Immature natural killer cell (primary cell): ENCODE results near the gene CACNG4. TPM values are rescaled to one million over a fixed set of nuclear protein-coding genes. Genes with fewer than 3 reads are reported as not detected.

Experiments used
- DNase-seq, 3 donors: peaks; one replicate each; pipeline ENCODE4 v3.0.0; 2022; ENCODE audit warnings: mixed read lengths in 1 of 3
- H3K27ac Mint-ChIP-seq, 6 donors: one replicate each; pipeline ENCODE4 v1.8.0; 2020; ENCODE audit warnings: mixed read lengths in 6 of 6, mild to moderate bottlenecking in 5 of 6, inconsistent platforms in 4 of 6, moderate library complexity in 3 of 6
- H3K27me3 Mint-ChIP-seq, 3 donors: one replicate each; pipeline ENCODE4 v1.8.0; 2020 to 2021; ENCODE audit warnings: low read depth in 3 of 3, mild to moderate bottlenecking in 3 of 3, mixed read lengths in 3 of 3, moderate library complexity in 3 of 3, inconsistent platforms in 1 of 3
- H3K36me3 Mint-ChIP-seq, 3 donors: one replicate each; pipeline ENCODE4 v1.8.0; 2020; ENCODE audit warnings: mixed read lengths in 3 of 3, inconsistent platforms in 2 of 3, mild to moderate bottlenecking in 2 of 3
- H3K4me1 Mint-ChIP-seq, 2 donors: one replicate each; pipeline ENCODE4 v1.8.0; 2020; ENCODE audit warnings: inconsistent platforms in 2 of 2, mild to moderate bottlenecking in 2 of 2, mixed read lengths in 2 of 2, moderate library complexity in 1 of 2
- H3K4me3 Mint-ChIP-seq, 5 donors: one replicate each; pipeline ENCODE4 v1.8.0; 2020; ENCODE audit warnings: mild to moderate bottlenecking in 5 of 5, mixed read lengths in 5 of 5, inconsistent platforms in 3 of 5, moderate library complexity in 3 of 5
- H3K9me3 Mint-ChIP-seq, 6 donors: one replicate each; pipeline ENCODE4 v1.8.0; 2020; ENCODE audit warnings: mild to moderate bottlenecking in 6 of 6, mixed read lengths in 6 of 6, inconsistent platforms in 4 of 6, moderate library complexity in 3 of 6
- polyA plus RNA-seq, 3 donors: library from polyadenylated mRNA; unstranded; fragments of 300-500 nt; fragmentation: Illumina TruSeq; gene quantifications; one replicate each; pipeline ENCODE4 v1.2.3, GENCODE V29; 2021

CACNG4 gene
- polyA plus RNA-seq, 3 donors from 2014 or later = not detected

- Mint-ChIP-seq H3K27ac (no peak overlapping the region), H3K9me3 (no peaks in the 10 kb centered on the region), H3K4me1 (no peaks in the 10 kb centered on the region), H3K4me3 (no peak overlapping the region), H3K36me3 (no peaks in the 10 kb centered on the region), H3K27me3 (peaks cover 0 to 20% (median 4%) of the 10 kb centered on the region in 3 donors)
- no peak for DNase-seq
These were observed 15.0 kb upstream of the CACNG4 start for GRCh38 chr17:66949501-66949900.

GRCh38 chr17:66950325-66950724, 14.2 kb upstream of the CACNG4 start:
- DNase-seq = no peak
- no peaks in the 10 kb centered on the region for H3K9me3 Mint-ChIP-seq
- H3K36me3 Mint-ChIP-seq = no peaks in the 10 kb centered on the region
- H3K4me1 Mint-ChIP-seq = no peaks in the 10 kb centered on the region
- H3K27me3 Mint-ChIP-seq = peaks cover 0 to 17% (median 4%) of the 10 kb centered on the region in 3 donors
- no peak overlapping the region for H3K27ac Mint-ChIP-seq
- no peak overlapping the region for H3K4me3 Mint-ChIP-seq

GRCh38 chr17:66950886-66951604, 13.5 kb upstream of the CACNG4 start:
- H3K4me1 Mint-ChIP-seq = no peaks in the 10 kb centered on the region
- no peaks in the 10 kb centered on the region for H3K9me3 Mint-ChIP-seq
- no peak overlapping the region for H3K27ac Mint-ChIP-seq
- H3K4me3 Mint-ChIP-seq = no peak overlapping the region
- DNase-seq = no peak
- H3K27me3 Mint-ChIP-seq = peaks cover 0 to 10% (median 1%) of the 10 kb centered on the region in 3 donors
- H3K36me3 Mint-ChIP-seq = no peaks in the 10 kb centered on the region

DNA sequence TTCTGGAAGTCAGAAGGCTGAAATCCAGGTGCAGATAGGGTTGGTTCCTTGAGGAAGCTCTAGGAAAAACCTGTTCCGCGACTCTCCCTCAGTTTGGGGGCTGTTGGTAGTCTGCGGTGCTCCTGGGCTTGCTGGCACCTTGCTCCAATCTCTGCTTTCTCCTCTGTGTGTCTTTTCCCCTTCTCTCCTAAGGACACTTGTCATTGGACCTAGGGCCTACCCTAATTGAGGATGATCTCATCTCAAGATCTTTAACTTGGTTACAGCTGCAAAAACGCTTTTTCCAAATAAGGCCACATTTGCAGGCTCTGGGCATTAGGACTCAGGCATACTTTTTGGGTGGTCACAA, 12.9 kb upstream of the CACNG4 start:
- Mint-ChIP-seq H3K4me1 (no peaks in the 10 kb centered on the region), H3K9me3 (no peaks in the 10 kb centered on the region), H3K4me3 (no peak overlapping the region), H3K27ac (no peak overlapping the region), H3K27me3 (peaks cover 0 to 10% (median 1%) of the 10 kb centered on the region in 3 donors), H3K36me3 (no peaks in the 10 kb centered on the region)
- DNase-seq = no peak

DNA sequence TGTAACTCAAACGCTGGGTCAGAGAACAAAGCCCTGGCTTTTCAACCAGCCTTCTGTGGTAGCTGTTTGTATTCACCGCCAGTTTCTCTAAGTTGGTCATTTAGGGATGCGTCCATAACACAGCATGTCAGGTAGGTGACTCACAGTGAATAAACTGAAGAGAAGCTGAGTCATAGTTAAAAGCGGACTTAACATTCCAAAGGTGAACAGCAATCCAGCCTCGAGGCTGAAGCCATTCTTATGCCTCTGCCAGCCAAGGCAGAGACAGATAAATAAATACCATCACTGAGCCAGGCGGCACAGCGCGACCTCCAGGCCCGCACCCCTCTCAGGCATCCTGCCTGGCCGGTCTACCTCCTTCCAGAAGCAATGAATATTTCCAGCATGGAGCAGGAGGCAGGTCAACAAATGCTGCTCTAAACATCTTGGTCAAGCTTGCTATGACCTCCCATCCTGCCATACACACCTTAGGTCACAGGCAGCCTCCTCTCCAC, 12.4 kb upstream of the CACNG4 start:
- Mint-ChIP-seq H3K27ac (no peak overlapping the region), H3K4me3 (no peak overlapping the region), H3K36me3 (no peaks in the 10 kb centered on the region), H3K9me3 (no peaks in the 10 kb centered on the region), H3K4me1 (no peaks in the 10 kb centered on the region), H3K27me3 (peaks cover 0 to 7% (median 0%) of the 10 kb centered on the region in 3 donors)
- no peak for DNase-seq

DNA sequence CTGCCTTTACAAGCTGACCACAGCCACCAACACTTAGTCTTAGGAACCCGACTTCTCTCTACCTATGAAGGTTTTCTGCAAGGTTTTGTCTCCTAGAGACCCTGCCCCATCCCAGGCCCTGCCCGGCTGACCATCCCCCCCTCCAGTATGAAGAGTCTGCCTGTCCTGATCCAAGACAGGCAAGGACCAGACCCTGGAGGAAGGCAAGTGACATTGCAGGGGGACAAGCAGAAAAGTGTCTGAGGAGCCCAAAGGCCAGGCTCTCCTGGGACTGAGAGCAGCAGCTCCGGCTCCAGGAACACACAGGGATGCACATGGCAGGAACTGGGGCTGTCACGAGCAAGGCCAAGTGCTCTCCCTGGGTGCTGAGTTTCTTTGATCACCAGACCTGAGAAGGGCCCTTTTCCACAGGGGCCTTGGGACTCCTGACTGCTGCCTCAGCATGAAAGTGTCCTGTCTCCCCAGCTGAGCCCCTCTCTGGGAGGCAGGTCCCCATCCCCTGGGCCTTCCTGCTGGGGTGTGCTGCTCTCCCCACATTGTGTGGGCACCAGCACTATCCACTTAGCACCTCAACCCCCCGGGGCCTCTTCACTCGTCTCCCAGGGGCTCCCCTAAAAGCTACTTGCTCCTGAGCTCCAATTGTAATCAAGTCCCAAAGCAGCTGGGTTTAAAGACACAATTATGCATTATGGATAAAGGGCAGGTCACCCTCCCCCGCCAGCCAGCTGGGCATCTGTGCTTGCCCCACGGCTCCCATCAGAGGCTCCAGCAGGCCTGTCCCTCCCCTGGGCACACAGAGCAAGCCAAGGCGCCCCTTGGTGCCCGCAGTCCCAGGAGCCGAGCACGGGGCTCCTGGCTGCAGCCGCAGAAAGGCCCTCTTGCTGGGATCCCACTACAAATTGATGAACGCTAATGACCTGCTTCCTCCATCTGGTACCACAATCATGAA, 11.6 kb upstream of the CACNG4 start:
- Mint-ChIP-seq H3K4me3 (no peak overlapping the region), H3K27ac (no peak overlapping the region), H3K4me1 (no peaks in the 10 kb centered on the region), H3K27me3 (peaks cover 0 to 6% (median 0%) of the 10 kb centered on the region in 3 donors), H3K36me3 (no peaks in the 10 kb centered on the region), H3K9me3 (no peaks in the 10 kb centered on the region)
- DNase-seq = no peak

DNA sequence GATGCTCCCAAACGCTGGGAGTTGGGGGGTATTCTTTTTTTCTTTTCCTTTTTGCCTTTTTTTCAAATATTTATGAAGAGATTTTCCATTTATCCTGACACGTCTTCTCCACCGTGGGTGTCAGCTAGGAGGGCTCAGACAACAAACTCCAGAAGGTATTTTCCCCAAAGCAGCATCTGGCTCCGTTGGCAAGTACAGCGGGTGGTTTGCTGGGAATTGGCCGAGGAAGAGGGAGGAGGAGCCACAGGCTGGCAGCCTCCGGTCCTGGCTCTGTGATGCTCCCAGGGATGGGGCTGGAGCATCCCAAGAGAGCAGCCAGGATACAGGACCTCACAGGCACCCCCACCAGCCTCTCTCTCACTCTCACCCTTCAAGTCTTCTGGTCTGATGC, 10.9 kb upstream of the CACNG4 start:
- H3K27me3 Mint-ChIP-seq = peaks cover 0 to 7% (median 0%) of the 10 kb centered on the region in 3 donors
- no peak overlapping the region for H3K27ac Mint-ChIP-seq
- no peaks in the 10 kb centered on the region for H3K36me3 Mint-ChIP-seq
- H3K4me1 Mint-ChIP-seq = no peaks in the 10 kb centered on the region
- no peak for DNase-seq
- H3K9me3 Mint-ChIP-seq = no peaks in the 10 kb centered on the region
- H3K4me3 Mint-ChIP-seq = no peak overlapping the region

GRCh38 chr17:66954632-66955031, 9.9 kb upstream of the CACNG4 start:
- no peaks in the 10 kb centered on the region for H3K9me3 Mint-ChIP-seq
- peaks cover 0 to 4% (median 0%) of the 10 kb centered on the region in 3 donors for H3K27me3 Mint-ChIP-seq
- no peak for DNase-seq
- no peak overlapping the region for H3K27ac Mint-ChIP-seq
- no peak overlapping the region for H3K4me3 Mint-ChIP-seq
- H3K4me1 Mint-ChIP-seq = no peaks in the 10 kb centered on the region
- H3K36me3 Mint-ChIP-seq = no peaks in the 10 kb centered on the region

DNA sequence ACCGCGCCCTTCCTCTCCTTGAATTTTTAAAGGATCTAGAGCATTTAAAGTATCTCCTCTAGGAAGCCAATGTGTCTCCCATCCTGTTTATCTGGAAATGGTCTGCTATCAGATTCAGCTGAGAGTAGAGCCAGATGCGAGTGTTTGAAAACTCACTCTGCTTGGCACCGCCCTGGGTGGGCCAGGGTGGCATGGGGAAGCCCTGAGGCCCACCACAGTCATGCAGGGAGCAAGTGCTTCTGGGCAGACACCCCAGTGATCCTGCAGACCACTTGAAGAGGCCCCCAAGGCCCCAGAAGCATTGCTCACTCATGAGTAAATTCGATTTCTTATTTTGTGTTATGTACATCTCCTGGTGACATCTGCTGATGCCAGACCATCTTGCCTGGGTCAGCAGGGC, 8.7 kb upstream of the CACNG4 start:
- H3K9me3 Mint-ChIP-seq = no peaks in the 10 kb centered on the region
- H3K4me3 Mint-ChIP-seq = no peak overlapping the region
- no peak overlapping the region for H3K27ac Mint-ChIP-seq
- DNase-seq = no peak
- H3K27me3 Mint-ChIP-seq = peaks cover 0 to 2% (median 0%) of the 10 kb centered on the region in 3 donors
- no peaks in the 10 kb centered on the region for H3K4me1 Mint-ChIP-seq
- H3K36me3 Mint-ChIP-seq = no peaks in the 10 kb centered on the region

DNA sequence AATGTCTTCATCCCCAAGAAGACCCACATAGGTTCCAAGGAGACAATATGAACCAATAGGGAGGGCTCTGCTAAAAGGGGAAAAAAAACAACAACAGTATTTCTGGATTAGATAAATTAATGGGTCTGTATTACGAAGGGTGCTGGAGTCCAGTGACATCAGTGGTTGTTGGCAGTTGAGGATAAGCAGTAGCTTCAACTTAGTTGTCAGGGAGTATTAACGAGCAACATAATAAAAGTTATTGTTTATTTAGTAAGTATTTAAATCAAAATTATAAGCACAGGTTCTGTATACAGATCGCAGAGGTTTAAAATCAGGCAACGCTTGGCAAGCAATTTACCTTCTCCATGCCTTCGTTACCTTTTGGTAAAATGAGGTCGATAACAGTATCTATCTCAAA, 7.6 kb upstream of the CACNG4 start:
- Mint-ChIP-seq H3K4me1 (no peaks in the 10 kb centered on the region), H3K36me3 (no peaks in the 10 kb centered on the region), H3K27me3 (peaks cover 0 to 4% (median 0%) of the 10 kb centered on the region in 3 donors), H3K27ac (no peak overlapping the region), H3K9me3 (no peaks in the 10 kb centered on the region), H3K4me3 (no peak overlapping the region)
- DNase-seq = no peak

- H3K9me3 Mint-ChIP-seq = no peaks in the 10 kb centered on the region
- peaks cover 1 to 7% (median 2%) of the 10 kb centered on the region in 3 donors for H3K27me3 Mint-ChIP-seq
- DNase-seq = no peak
- no peaks in the 10 kb centered on the region for H3K36me3 Mint-ChIP-seq
- no peak overlapping the region for H3K27ac Mint-ChIP-seq
- no peak overlapping the region for H3K4me3 Mint-ChIP-seq
- no peaks in the 10 kb centered on the region for H3K4me1 Mint-ChIP-seq
These were observed 7.2 kb upstream of the CACNG4 start for GRCh38 chr17:66957343-66957742.

DNA sequence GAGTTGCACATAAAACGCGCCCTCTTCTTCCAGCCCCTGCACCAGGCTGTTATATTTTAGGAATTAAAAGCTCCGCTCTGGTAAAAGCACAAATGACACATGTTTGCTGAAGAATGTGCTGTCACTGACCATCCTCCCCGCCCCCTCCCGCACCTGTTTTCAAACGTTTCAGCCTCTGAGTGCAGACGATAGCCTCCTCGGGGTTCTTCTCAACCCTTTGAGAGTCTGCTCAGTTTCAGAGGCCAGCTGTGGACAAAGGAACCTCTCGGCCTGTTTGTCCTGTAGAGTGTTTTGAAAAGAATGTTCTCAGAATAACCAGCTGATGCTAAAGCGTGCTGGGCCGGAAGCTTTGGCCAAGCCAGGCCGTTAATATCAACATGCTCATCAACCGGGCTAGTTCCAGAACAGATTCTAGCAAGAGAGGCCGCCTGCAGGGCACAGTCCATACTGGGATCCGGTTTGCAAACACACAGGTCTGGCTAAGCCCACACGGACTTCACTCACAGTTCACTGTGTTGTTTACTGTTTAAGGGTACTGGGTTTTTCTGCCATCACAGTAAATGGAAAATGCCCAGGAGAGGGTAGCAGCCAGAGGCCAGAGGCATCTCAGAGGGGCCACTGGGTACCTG, 6.4 kb upstream of the CACNG4 start:
- H3K4me1 Mint-ChIP-seq = no peaks in the 10 kb centered on the region
- no peak for DNase-seq
- H3K36me3 Mint-ChIP-seq = no peaks in the 10 kb centered on the region
- no peak overlapping the region for H3K4me3 Mint-ChIP-seq
- no peak overlapping the region for H3K27ac Mint-ChIP-seq
- H3K9me3 Mint-ChIP-seq = no peaks in the 10 kb centered on the region
- peaks cover 4 to 15% (median 6%) of the 10 kb centered on the region in 3 donors for H3K27me3 Mint-ChIP-seq

DNA sequence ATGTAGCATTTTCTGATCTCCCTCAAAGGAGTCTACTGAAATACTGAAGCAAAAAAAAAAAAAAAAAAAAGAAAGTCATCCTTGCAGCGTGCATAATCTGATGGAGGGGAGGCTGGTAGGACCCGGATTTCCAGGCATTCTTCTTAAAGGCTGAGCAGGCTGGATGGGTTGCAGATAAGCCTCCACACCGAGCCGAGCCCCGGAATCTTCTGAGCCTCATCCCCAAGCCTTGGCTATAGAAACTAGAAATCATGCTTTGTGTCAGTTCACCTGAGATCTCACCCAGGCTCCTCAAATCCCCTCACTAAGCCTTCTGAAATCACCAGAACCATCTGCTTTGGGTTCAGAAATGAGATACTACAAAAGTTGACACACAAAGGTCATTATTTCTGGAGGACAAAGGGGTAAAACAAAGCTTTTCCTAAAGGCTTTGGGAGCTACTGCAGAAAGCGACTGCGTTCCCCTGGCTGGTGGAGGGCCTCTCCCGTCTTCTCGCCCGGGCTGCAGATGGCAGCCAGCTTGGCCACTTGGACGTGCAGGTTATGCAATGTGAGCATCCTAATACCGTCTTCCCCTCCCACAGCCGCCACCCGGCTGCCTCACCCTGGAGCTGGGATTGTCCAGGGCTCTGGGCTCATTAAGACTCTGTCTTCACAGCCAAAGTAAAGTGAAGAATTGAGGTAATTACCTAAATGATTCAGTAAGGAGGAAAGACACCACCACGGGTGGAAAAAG, 4.7 kb upstream of the CACNG4 start:
- Mint-ChIP-seq H3K36me3 (no peaks in the 10 kb centered on the region), H3K4me3 (no peak overlapping the region), H3K4me1 (peaks cover 0 to 2% of the 10 kb centered on the region in 2 donors), H3K27me3 (peaks cover 4 to 21% (median 10%) of the 10 kb centered on the region in 3 donors), H3K27ac (no peak overlapping the region), H3K9me3 (no peaks in the 10 kb centered on the region)
- DNase-seq = no peak
